ENCODE data around the gene C5orf15.

GRCh38 chr5:133930813-133931090, 37.7 kb downstream of the C5orf15 start:
- no peak for TF ChIP-seq POLR2A (conservative IDR thresholded peaks at IDR 0.05)
- TF ChIP-seq SNAPC5 (CRISPR knock-in tag; IDR thresholded peaks at IDR 0.05) = no peak
- no peak for TF ChIP-seq CREB1 (IDR thresholded peaks at IDR 0.05)
- no peak for TF ChIP-seq CREB1 (CRISPR knock-in tag; IDR thresholded peaks at IDR 0.05)
- TF ChIP-seq SP2 (IDR thresholded peaks at IDR 0.05; ENCODE audit: extremely low read depth, low read depth, low read length, poor library complexity, severe bottlenecking) = no peak
- TF ChIP-seq ZBTB40 (IDR thresholded peaks at IDR 0.05) = no peak; the same call in 1 of the 2 replicates
- 0 out of 2 replicates have a peak, but pooled peaks have one; percentile 11 for TF ChIP-seq ZBTB40 (CRISPR knock-in tag; IDR thresholded peaks at IDR 0.05)

All from K562 (cell line).